LHCN-M2 (cell line): ENCODE results near the gene LRRC8D. TPM values are rescaled to one million over a fixed set of nuclear protein-coding genes. Genes with fewer than 3 reads are reported as not detected.
"Not testable (repeated sequence)": the region's sequence is repeated elsewhere in the genome, so short reads cannot be mapped to it uniquely, and the experiment has no call there.

Experiments used
- DNase-seq: peaks from one replicate; pipeline ENCODE4 v3.0.0-alpha.2; 2012; ENCODE audit warnings: low read depth
- polyA plus RNA-seq: library from polyadenylated mRNA; unstranded; fragments of >200 nt; gene quantifications from one replicate; pipeline ENCODE4 v1.2.1, GENCODE V29; 2012; ENCODE audit warnings: missing spikeins
- total RNA-seq: library from RNA; depleted of rRNA; stranded (reverse); fragments of >200 nt; gene quantifications from 2 replicates; pipeline ENCODE4 v1.2.3, GENCODE V29; 2014; rRNA removed

The LRRC8D gene
- total RNA-seq: 20.7 and 23.9 TPM in 2 replicates
- polyA plus RNA-seq: 11.7 TPM

- peak; percentile 54 for DNase-seq
These were observed at the start of gene LRRC8D for GRCh38 chr1:89820422-89821321. LRRC8D (plus strand) TSS chr1:89821032; CDS start chr1:89933069, 112,037 bp downstream.

GRCh38 chr1:89771991-89772560 lies 48.8 kb upstream of the LRRC8D start:
- DNase-seq: no peak

- not testable (repeated sequence) for DNase-seq
These were observed 44.7 kb upstream of the LRRC8D start for GRCh38 chr1:89776104-89776503.

GRCh38 chr1:89777271-89777670 lies 43.6 kb upstream of the LRRC8D start:
- not testable (repeated sequence) for DNase-seq

GRCh38 chr1:89779151-89779940 lies 41.5 kb upstream of the LRRC8D start:
- DNase-seq: no peak

- peak; percentile 51 for DNase-seq
These were observed 40.1 kb upstream of the LRRC8D start for GRCh38 chr1:89780721-89781120.

- no peak for DNase-seq
These were observed 39.2 kb upstream of the LRRC8D start for GRCh38 chr1:89781494-89782126.

GRCh38 chr1:89786628-89787214 lies 34.1 kb upstream of the LRRC8D start:
- DNase-seq: no peak

GRCh38 chr1:89790592-89790991 lies 30.2 kb upstream of the LRRC8D start:
- no peak for DNase-seq

- DNase-seq: no peak
These were observed 29.6 kb upstream of the LRRC8D start for GRCh38 chr1:89791064-89791726.

- DNase-seq: no peak
These were observed 26.4 kb upstream of the LRRC8D start for GRCh38 chr1:89794406-89794805.

GRCh38 chr1:89795571-89795970 lies 25.3 kb upstream of the LRRC8D start:
- DNase-seq: not testable (repeated sequence)

GRCh38 chr1:89797876-89798275 lies 23.0 kb upstream of the LRRC8D start:
- not testable (repeated sequence) for DNase-seq

- DNase-seq: no peak
These were observed 21.3 kb upstream of the LRRC8D start for GRCh38 chr1:89799495-89799894.

GRCh38 chr1:89800022-89800655 lies 20.7 kb upstream of the LRRC8D start:
- DNase-seq: no peak

- no peak for DNase-seq
These were observed 20.1 kb upstream of the LRRC8D start for GRCh38 chr1:89800718-89801117.

GRCh38 chr1:89802051-89802450 lies 18.8 kb upstream of the LRRC8D start:
- DNase-seq: no peak

- DNase-seq: no peak
These were observed 18.0 kb upstream of the LRRC8D start for GRCh38 chr1:89802841-89803240.

GRCh38 chr1:89804642-89805237 lies 16.1 kb upstream of the LRRC8D start:
- peak; percentile 73 for DNase-seq

GRCh38 chr1:89806616-89807015 lies 14.2 kb upstream of the LRRC8D start:
- DNase-seq: no peak
